H1 (cell line): ENCODE results near the gene NEB. TPM values are rescaled to one million over a fixed set of nuclear protein-coding genes. Genes with fewer than 3 reads are reported as not detected.

Experiments
- CTCF ChIA-PET: fragments of 300-600 bp; sonication (Branson Sonifier 250); formaldehyde crosslinking; loops from one replicate; lab custom pipeline; 2021; ENCODE audit not compliant: partially characterized antibody; lab: Charles Lee
- POLR2A ChIA-PET: fragments of 300-600 bp; sonication (Branson Sonifier 250); formaldehyde crosslinking; loops from one replicate; lab custom pipeline; 2021; ENCODE audit warnings: inconsistent platforms; ENCODE audit not compliant: partially characterized antibody; lab: Charles Lee
- DNase-seq, 2 experiments: peaks; one replicate each; pipeline versions ENCODE4 v3.0.0 to v3.0.0-alpha.2; 2010 to 2022; ENCODE audit warnings: low spot score in 2 of 2, low read depth in 1 of 2, mixed read lengths in 1 of 2
- FAIRE-seq: peaks from 2 replicates; lab custom pipeline; 2011; peaks lifted over from hg19 to GRCh38; lab: Jason Lieb, UNC
- H2AFZ ChIP-seq: 2 replicates; pipeline ENCODE4 v1.8.1; 2012; ENCODE audit warnings: low read length, inconsistent platforms
- H2AK5ac ChIP-seq: 2 replicates; pipeline ENCODE4 v1.6.1; 2013; ENCODE audit warnings: low read depth, low read length
- H2BK120ac ChIP-seq: replicated peaks from 2 replicates; pipeline ENCODE3; 2013; ENCODE audit warnings: low read depth, low read length, inconsistent platforms
- H2BK12ac ChIP-seq: 2 replicates; pipeline ENCODE4 v1.6.1; 2013; ENCODE audit warnings: low read depth, low read length
- H2BK15ac ChIP-seq: 2 replicates; pipeline ENCODE4 v1.6.1; 2013; ENCODE audit warnings: low read length
- H2BK20ac ChIP-seq: 2 replicates; pipeline ENCODE4 v1.6.1; 2013; ENCODE audit warnings: low read length
- H2BK5ac ChIP-seq: 2 replicates; pipeline ENCODE4 v1.6.1; 2013; ENCODE audit warnings: low read depth, low read length
- H3K14ac ChIP-seq: 2 replicates; pipeline ENCODE4 v1.6.1; 2013; ENCODE audit warnings: inconsistent platforms; ENCODE audit not compliant: insufficient read length
- H3K18ac ChIP-seq: 2 replicates; pipeline ENCODE4 v1.6.1; 2013; ENCODE audit warnings: low read length; ENCODE audit errors: extremely low read depth
- H3K23ac ChIP-seq: 2 replicates; pipeline ENCODE4 v1.6.1; 2013; ENCODE audit warnings: inconsistent platforms; ENCODE audit not compliant: insufficient read length
- H3K23me2 ChIP-seq: 2 replicates; pipeline ENCODE4 v1.6.1; 2013; ENCODE audit warnings: low read depth, low read length
- H3K27ac ChIP-seq: 2 replicates; pipeline ENCODE4 v1.6.1; 2011; ENCODE audit warnings: low read depth, low read length, inconsistent platforms
- H3K27me3 ChIP-seq, 4 experiments: replicated peaks in 1 of 4; 1 replicate in 1 of 4; 2 replicates in 3 of 4; pipeline versions ENCODE4 v1.6.1 to v1.8.1; 2011 to 2013; ENCODE audit warnings: low read length in 3 of 4, mild to moderate bottlenecking in 3 of 4, inconsistent platforms in 2 of 4, mixed read lengths in 2 of 4, moderate library complexity in 1 of 4; ENCODE audit not compliant: control insufficient read depth in 3 of 4, insufficient read depth in 3 of 4; ENCODE audit errors: extremely low read depth in 1 of 4
- H3K36me3 ChIP-seq, 4 experiments: 2 replicates each; pipeline versions ENCODE4 v1.6.1 to v1.8.1; 2011 to 2013; ENCODE audit warnings: mild to moderate bottlenecking in 4 of 4, low read length in 3 of 4, moderate library complexity in 2 of 4, control low read depth in 1 of 4, inconsistent platforms in 1 of 4; ENCODE audit not compliant: insufficient read depth in 4 of 4, control insufficient read depth in 2 of 4
- H3K4ac ChIP-seq: replicated peaks from 2 replicates; pipeline ENCODE3; 2013; ENCODE audit warnings: low read length, low read depth, mixed read lengths, inconsistent platforms; ENCODE audit not compliant: insufficient read length
- H3K4me1 ChIP-seq, 4 experiments: replicated peaks in 1 of 4; 1 replicate in 1 of 4; 2 replicates in 3 of 4; pipeline versions ENCODE4 v1.6.1 to v1.8.1; 2011 to 2013; ENCODE audit warnings: low read length in 3 of 4, inconsistent platforms in 2 of 4, mixed read lengths in 1 of 4; ENCODE audit not compliant: insufficient read depth in 4 of 4, control insufficient read depth in 3 of 4
- H3K4me2 ChIP-seq, 2 experiments: 2 replicates each; pipeline versions ENCODE4 v1.6.1 to v1.8.1; 2011 to 2013; ENCODE audit warnings: low read depth in 2 of 2, low read length in 2 of 2, control low read depth in 1 of 2, inconsistent platforms in 1 of 2, mild to moderate bottlenecking in 1 of 2; ENCODE audit not compliant: insufficient read depth in 1 of 2
- H3K4me3 ChIP-seq, 4 experiments: fragments of 200-600, 300-600 bp in 1 of 4; sonication (generic), shearing (Covaris generic), sonication (Bioruptor Twin) in 1 of 4; 2 replicates each; pipeline versions ENCODE4 v1.5.1 to v1.8.1; 2011 to 2016; ENCODE audit warnings: low read length in 4 of 4, low read depth in 3 of 4, control low read depth in 2 of 4, inconsistent platforms in 2 of 4, mild to moderate bottlenecking in 2 of 4, mixed read lengths in 1 of 4, moderate library complexity in 1 of 4; ENCODE audit not compliant: insufficient read depth in 2 of 4; ENCODE audit errors: extremely low read depth in 1 of 4
- H3K56ac ChIP-seq: replicated peaks from 2 replicates; pipeline ENCODE3; 2013; ENCODE audit warnings: low read depth, mild to moderate bottlenecking, mixed read lengths, low read length, inconsistent platforms; ENCODE audit not compliant: insufficient read length
- H3K79me1 ChIP-seq: 2 replicates; pipeline ENCODE4 v1.6.1; 2013; ENCODE audit warnings: low read depth, low read length, control low read depth
- H3K79me2 ChIP-seq, 2 experiments: 2 replicates each; pipeline versions ENCODE4 v1.6.1 to v1.8.1; 2012 to 2013; ENCODE audit warnings: low read length in 2 of 2, mild to moderate bottlenecking in 2 of 2, inconsistent platforms in 1 of 2; ENCODE audit not compliant: insufficient read depth in 2 of 2, control insufficient read depth in 1 of 2
- H3K9ac ChIP-seq, 4 experiments: replicated peaks in 1 of 4; 1 replicate in 1 of 4; 2 replicates in 3 of 4; pipeline versions ENCODE4 v1.6.1 to v1.8.1; 2011 to 2013; ENCODE audit warnings: low read depth in 3 of 4, low read length in 3 of 4, control low read depth in 2 of 4, mild to moderate bottlenecking in 2 of 4, moderate library complexity in 2 of 4, inconsistent platforms in 1 of 4; ENCODE audit errors: extremely low read depth in 1 of 4
- H3K9me3 ChIP-seq, 2 experiments: 2 replicates each; pipeline versions ENCODE4 v1.6.1 to v1.8.1; 2012 to 2013; ENCODE audit warnings: mild to moderate bottlenecking in 2 of 2, moderate library complexity in 2 of 2, control low read depth in 1 of 2, inconsistent platforms in 1 of 2, low read depth in 1 of 2, low read length in 1 of 2, mixed read lengths in 1 of 2; ENCODE audit not compliant: insufficient read depth in 2 of 2
- H4K20me1 ChIP-seq, 2 experiments: replicated peaks in 1 of 2; 2 replicates each; pipeline versions ENCODE3 to v1.8.1; 2011 to 2013; ENCODE audit warnings: inconsistent platforms in 2 of 2, low read length in 2 of 2, mild to moderate bottlenecking in 1 of 2; ENCODE audit not compliant: insufficient read depth in 2 of 2, control insufficient read depth in 1 of 2
- H4K5ac ChIP-seq: 2 replicates; pipeline ENCODE4 v1.6.1; 2013; ENCODE audit warnings: low read length, low read depth, mixed read lengths, inconsistent platforms; ENCODE audit not compliant: insufficient read length
- H4K8ac ChIP-seq: 2 replicates; pipeline ENCODE4 v1.8.0; 2013; ENCODE audit warnings: mild to moderate bottlenecking, moderate library complexity, low read length, inconsistent platforms; ENCODE audit not compliant: insufficient read depth; ENCODE audit errors: extremely low read depth
- H4K91ac ChIP-seq: replicated peaks from 2 replicates; pipeline ENCODE3; 2013; ENCODE audit warnings: low read length, mixed read lengths, inconsistent platforms; ENCODE audit not compliant: insufficient read length
- CBX5 ChIP-seq: fragments of 300-800, 300-1000 bp; sonication (generic); IDR thresholded peaks from 2 replicates; pipeline ENCODE4 v1.7.1; 2016; ENCODE audit warnings: antibody characterized with exemption, low read length, low read depth
- CEBPB ChIP-seq: IDR thresholded peaks from 2 replicates; pipeline ENCODE4 v1.6.1; 2012; ENCODE audit warnings: low read depth, low read length
- EZH2 ChIP-seq: fragments of 200-600 bp; sonication (generic); IDR thresholded peaks from 2 replicates; pipeline ENCODE4 v1.7.1; 2012; ENCODE audit warnings: low read depth, mild to moderate bottlenecking, moderate library complexity, low read length, inconsistent platforms; ENCODE audit not compliant: severe bottlenecking
- GABPA ChIP-seq: IDR thresholded peaks from 2 replicates; pipeline ENCODE4 v1.6.1; 2011; ENCODE audit warnings: mild to moderate bottlenecking, low read length, moderate library complexity, borderline replicate concordance; ENCODE audit not compliant: insufficient read depth
- WGBS, 2 experiments: shearing (Covaris generic) in 1 of 2; methylation state at CpG; one replicate each; pipeline versions ENCODE4 v1.1.6 to v1.1.7; 2013 to 2015; ENCODE audit warnings: low lambda C conversion rate in 2 of 2, mixed read lengths in 2 of 2, inconsistent platforms in 1 of 2, low coverage in 1 of 2, missing lambda C conversion rate in 1 of 2; ENCODE audit not compliant: insufficient replicate concordance in 2 of 2, insufficient coverage in 1 of 2, insufficient read length in 1 of 2; ENCODE audit errors: extremely low coverage in 1 of 2, missing lambda C conversion rate in 1 of 2; 5-methylcytosine and 5-hydroxymethylcytosine counted together
- polyA plus RNA-seq, 7 experiments: library from polyadenylated mRNA; depleted of rRNA in 3 of 7; stranded (reverse) in 5 of 7; unstranded in 2 of 7; fragments of >200 nt in 5 of 7; fragments of 200-250 nt in 2 of 7; gene quantifications; 1 replicate in 5 of 7; 2 replicates in 1 of 7; 4 replicates in 1 of 7; pipeline versions ENCODE4 v1.2.1 to v1.2.3, GENCODE V29; 2011 to 2013; ENCODE audit warnings: missing spikeins in 2 of 7, mixed read lengths in 2 of 7
- total RNA-seq: library from RNA; stranded (reverse); fragmentation: NEBNext Ultra II Directional; extraction: Animal tissue kit (Norgen Biotek cat#: 25700); gene quantifications from 2 replicates; pipeline ENCODE4 v1.2.1, GENCODE V29; 2021

Gene NEB
- total and polyA plus RNA-seq, 2 of the 8 experiments (the other 6 are each of a cell fraction or from before 2014, with no cell fraction given): 1.4 to 2.5 TPM

GRCh38 chr2:151544449-151544848 lies 189.8 kb downstream of the NEB start:
- Histone ChIP-seq H3K56ac (no peak overlapping the region), H4K5ac (no peak overlapping the region), H3K23ac (no peak overlapping the region), H3K36me3 (no peaks in the 10 kb centered on the region), H3K27me3 (no peaks in the 10 kb centered on the region), H3K4me2 (no peak overlapping the region), H3K4me3 (no peak overlapping the region), H2BK15ac (no peak overlapping the region), H2BK12ac (no peak overlapping the region), H2AFZ (no peak overlapping the region), H3K18ac (no peak overlapping the region), H3K23me2 (no peaks in the 10 kb centered on the region), H2AK5ac (no peak overlapping the region), H3K4ac (no peak overlapping the region), H3K27ac (no peak overlapping the region), H3K4me1 (peaks cover 0 to 4% (median 1%) of the 10 kb centered on the region in 4 experiments; a peak in 2 of 7 replicates), H4K8ac (no peak overlapping the region), H3K79me2 (no peaks in the 10 kb centered on the region), H2BK5ac (no peak overlapping the region), H3K9ac (no peak overlapping the region), H3K79me1 (no peaks in the 10 kb centered on the region), H3K14ac (no peak overlapping the region), H2BK120ac (no peak overlapping the region), H3K9me3 (no peaks in the 10 kb centered on the region), H4K91ac (no peak overlapping the region), H4K20me1 (no peaks in the 10 kb centered on the region), H2BK20ac (no peak overlapping the region)
- POLR2A ChIA-PET: no interaction called here
- TF ChIP-seq CEBPB (no peak), GABPA (no peak), CBX5 (no peak), EZH2 (no peak)
- FAIRE-seq (no peak), DNase-seq (no peak)
- CTCF ChIA-PET: interaction anchor here (0.5 kb wide), 1 partner anchor 12 kb away, joined by 3 read pairs; no protein-coding TSS in a partner anchor
- WGBS, 2 experiments: 95% methylated on average over 5 of the region's 5 CpGs; no CpG with 5 or more reads in 1 of the 2 experiments
